Posterior cingulate gyrus (tissue), 11 donors: ENCODE data around the gene DPYD.

Source experiments
- DNase-seq, 10 donors: peaks; one replicate each; pipeline versions ENCODE4 v3.0.0 to v3.0.0-alpha.2; 2020 to 2021; ENCODE audit warnings: mixed read lengths in 3 of 10
- intact Hi-C: fragments of 100-400 bp; cut with DNase I; formaldehyde crosslinking; loops from one replicate; pipeline ENCODE4 v1.15.1; 2023

DPYD gene

GRCh38 chr1:97802011-97802410, 118.8 kb downstream of the DPYD start:
- DNase-seq = no peak
- intact Hi-C loops = no loop called here

- no peak for DNase-seq
- intact Hi-C loops = no loop called here
These were observed 123.2 kb downstream of the DPYD start for GRCh38 chr1:97797403-97798183.

- no peak for DNase-seq
- intact Hi-C loops = no loop called here
These were observed 124.1 kb downstream of the DPYD start for GRCh38 chr1:97796711-97797110.

- DNase-seq = no peak
- intact Hi-C loops = no loop called here
These were observed 128.2 kb downstream of the DPYD start for GRCh38 chr1:97792655-97793054.

- intact Hi-C loops = no loop called here
- DNase-seq = no peak
These were observed 129.6 kb downstream of the DPYD start for GRCh38 chr1:97791251-97791650.

GRCh38 chr1:97787231-97787630, 133.6 kb downstream of the DPYD start:
- no peak for DNase-seq
- intact Hi-C loops = no loop called here

GRCh38 chr1:97784661-97785060, 136.2 kb downstream of the DPYD start:
- intact Hi-C loops = no loop called here
- no peak for DNase-seq

- intact Hi-C loops = no loop called here
These were observed 137.1 kb downstream of the DPYD start for GRCh38 chr1:97783751-97784150.

GRCh38 chr1:97781762-97782337, 139.0 kb downstream of the DPYD start:
- intact Hi-C loops = no loop called here
- no peak for DNase-seq

More at GRCh38 chr1:97783751-97784150, 137.1 kb downstream of the DPYD start:
- no peak for DNase-seq

GRCh38 chr1:97780884-97781283, 139.9 kb downstream of the DPYD start:
- DNase-seq = no peak
- intact Hi-C loops = no loop called here

GRCh38 chr1:97778718-97779117, 142.1 kb downstream of the DPYD start:
- intact Hi-C loops = no loop called here
- DNase-seq = no peak

GRCh38 chr1:97770376-97770775, 150.5 kb downstream of the DPYD start:
- intact Hi-C loops = no loop called here
- DNase-seq = no peak

- DNase-seq = no peak
- intact Hi-C loops = no loop called here
These were observed 153.5 kb downstream of the DPYD start for GRCh38 chr1:97767381-97767780.

GRCh38 chr1:97764991-97765390, 155.8 kb downstream of the DPYD start:
- DNase-seq = no peak
- intact Hi-C loops = no loop called here

- intact Hi-C loops = no loop called here
These were observed 159.2 kb downstream of the DPYD start for GRCh38 chr1:97761637-97762036.

GRCh38 chr1:97759078-97759477, 161.8 kb downstream of the DPYD start:
- DNase-seq = no peak
- intact Hi-C loops = no loop called here

More at GRCh38 chr1:97761637-97762036, 159.2 kb downstream of the DPYD start:
- DNase-seq = no peak

GRCh38 chr1:97758541-97759057, 162.2 kb downstream of the DPYD start:
- no peak for DNase-seq
- intact Hi-C loops = no loop called here

GRCh38 chr1:97745912-97746311, 174.9 kb downstream of the DPYD start:
- DNase-seq = no peak
- intact Hi-C loops = no loop called here

- intact Hi-C loops = no loop called here
- DNase-seq = no peak
These were observed 175.9 kb downstream of the DPYD start for GRCh38 chr1:97744977-97745376.

GRCh38 chr1:97743129-97743528, 177.7 kb downstream of the DPYD start:
- DNase-seq = no peak
- intact Hi-C loops = no loop called here

GRCh38 chr1:97740891-97741290, 179.9 kb downstream of the DPYD start:
- intact Hi-C loops = no loop called here
- no peak for DNase-seq

- intact Hi-C loops = no loop called here
These were observed 181.2 kb downstream of the DPYD start for GRCh38 chr1:97739596-97740103.

More at GRCh38 chr1:97739596-97740103, 181.2 kb downstream of the DPYD start:
- DNase-seq = no peak
